Femur (tissue), 1 donor: ENCODE data around the gene ECE1.
"Not testable (repeated sequence)": the region's sequence is repeated elsewhere in the genome, so short reads cannot be mapped to it uniquely, and the experiment has no call there.

Experiments used
- DNase-seq: peaks from one replicate; pipeline ENCODE4 v3.0.0-alpha.2; 2017

The ECE1 gene

DNA sequence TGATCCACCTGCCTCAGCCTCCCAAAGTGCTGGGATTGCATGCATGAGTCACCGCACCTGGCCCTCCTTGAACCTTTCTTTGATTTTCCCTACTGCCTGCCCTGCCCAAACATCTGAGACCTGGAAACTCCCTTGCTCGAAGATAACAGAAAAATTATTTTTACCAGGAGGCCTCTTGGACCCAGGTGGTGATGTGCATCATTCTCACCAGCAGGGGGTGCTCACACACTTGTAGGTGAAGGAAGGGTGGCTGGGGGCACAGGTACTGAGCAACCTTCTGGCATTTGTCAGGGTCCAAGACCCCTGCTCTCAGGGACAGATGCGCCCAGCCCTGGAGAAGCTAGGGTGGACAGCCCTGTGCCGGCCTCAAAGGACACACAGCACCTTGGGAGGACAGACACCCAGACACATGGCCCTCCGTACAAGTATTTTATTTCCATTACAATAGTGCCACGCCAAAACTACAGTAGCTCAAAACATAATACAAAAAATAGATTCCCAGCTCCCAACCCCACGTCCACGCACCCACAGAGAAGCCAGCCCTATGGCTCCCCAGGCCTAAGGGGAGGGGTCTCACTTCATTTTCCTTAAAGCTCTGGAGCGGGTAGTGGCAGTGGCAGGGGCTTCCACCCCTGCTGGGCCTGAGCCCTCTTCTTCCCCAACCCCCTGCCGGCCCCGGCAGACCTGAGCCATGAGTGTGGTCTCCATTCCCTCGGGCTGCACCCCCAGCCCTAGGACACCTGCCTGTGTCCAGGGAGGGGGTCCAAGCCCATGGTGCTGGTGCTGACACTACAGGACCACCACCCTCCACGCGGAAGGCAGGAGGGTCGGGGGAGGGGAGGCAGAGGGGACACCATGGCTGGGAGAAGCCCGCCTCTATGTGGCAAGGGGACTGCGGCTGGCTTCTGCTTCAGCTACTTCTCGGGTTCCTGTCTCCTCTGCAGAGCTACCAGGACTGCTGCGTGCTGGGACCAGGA lies 73.1 kb downstream of the ECE1 start:
- DNase-seq: no peak

DNA sequence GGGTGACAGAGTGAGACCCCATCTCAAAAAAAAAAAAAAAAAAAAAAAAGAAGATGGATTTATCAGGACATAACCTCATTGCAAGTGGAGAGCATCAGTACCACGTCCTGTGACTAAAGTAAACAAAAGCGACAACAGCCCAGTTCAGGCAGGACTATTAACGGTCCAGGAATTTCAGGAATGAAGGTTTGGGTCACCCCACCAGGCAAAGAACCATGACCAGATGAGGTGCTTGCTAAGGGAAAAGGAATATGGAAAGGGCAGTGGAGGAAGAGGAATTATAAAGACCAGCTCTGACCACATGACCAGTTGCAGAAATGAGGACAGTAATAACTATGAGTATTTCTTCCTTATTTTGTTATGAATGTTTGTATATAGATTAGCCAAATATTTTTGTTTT lies 78.1 kb downstream of the ECE1 start:
- no peak for DNase-seq

DNA sequence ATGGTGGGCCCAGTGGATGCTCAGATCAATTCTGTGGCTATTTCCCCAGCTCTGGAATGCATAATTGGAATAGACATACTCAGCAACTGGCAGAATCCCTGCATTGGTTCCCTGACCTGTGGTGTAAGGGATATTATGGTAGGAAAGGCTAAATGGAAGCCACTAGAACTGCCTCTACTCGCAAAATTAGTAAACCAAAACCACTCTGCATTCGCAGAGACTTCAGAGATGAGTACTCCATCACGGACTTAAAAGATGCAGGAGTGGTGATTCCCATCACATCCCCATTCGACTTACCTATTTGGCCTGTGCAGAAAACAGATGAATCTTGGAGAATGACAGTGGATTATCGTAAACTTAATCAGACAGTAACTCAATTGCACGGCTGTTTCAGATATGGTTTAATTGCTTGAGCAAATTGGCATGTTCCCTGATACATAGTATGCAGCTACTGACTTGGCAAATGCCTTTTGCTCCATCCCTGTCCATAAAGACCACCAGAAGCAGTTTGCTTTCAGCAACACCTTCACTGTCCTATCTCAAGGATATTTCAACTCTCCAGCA lies 82.0 kb downstream of the ECE1 start:
- not testable (repeated sequence) for DNase-seq

DNA sequence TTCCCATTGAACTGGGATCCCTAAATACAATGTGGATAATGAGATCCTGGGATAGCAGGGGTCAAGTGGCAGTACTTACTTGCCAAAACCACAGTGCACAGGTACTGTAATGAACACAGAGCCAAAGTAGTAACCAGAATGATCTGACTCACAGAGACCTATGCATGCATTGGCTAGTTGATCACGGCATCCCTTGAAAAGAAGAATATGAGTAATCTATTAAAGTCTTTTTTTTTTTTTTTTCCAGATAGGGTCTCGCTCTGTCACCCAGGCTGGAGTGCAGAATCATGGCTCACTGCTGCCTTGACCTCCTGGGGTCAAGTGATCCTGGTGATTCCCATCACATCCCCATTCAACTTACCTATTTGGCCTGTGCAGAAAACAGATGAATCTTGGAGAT lies 84.1 kb downstream of the ECE1 start:
- DNase-seq: no peak

DNA sequence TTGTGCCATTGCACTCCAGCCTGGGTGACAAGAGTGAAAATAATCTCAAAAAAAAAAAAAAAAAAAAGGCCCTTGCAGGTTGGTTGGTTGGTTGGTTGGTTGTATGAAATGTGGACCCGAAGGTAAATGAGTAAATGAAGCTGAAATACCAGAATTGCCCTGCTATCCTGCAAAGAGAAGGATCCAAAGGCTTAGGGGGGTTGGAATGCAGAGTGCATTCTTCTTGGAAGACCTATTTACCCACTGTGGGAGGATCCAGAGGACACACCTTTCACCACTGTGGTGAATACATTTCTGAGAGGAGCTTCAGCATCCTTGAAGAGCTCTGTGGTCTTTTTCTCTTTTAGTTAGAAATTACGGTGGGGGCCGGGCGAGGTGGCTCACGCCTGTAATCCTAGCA lies 84.8 kb downstream of the ECE1 start:
- no peak for DNase-seq

DNA sequence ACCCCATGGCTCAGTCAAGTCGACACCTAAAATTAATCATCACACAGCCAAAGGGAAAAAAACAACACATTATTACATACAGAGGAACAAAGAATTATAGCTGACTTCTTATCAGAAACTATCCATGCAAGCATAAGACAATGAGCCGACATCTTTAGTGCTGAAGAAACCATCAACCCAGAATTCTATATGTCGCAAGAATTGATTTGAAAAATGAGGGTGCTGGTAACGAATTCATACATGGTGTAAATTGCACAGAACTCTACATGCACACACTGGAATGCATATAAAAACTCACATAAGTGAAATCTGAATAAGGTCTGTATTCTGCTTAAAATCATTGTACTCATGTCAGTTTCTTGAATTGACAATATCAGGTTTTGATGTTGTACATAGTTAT lies 88.6 kb downstream of the ECE1 start:
- DNase-seq: no peak

DNA sequence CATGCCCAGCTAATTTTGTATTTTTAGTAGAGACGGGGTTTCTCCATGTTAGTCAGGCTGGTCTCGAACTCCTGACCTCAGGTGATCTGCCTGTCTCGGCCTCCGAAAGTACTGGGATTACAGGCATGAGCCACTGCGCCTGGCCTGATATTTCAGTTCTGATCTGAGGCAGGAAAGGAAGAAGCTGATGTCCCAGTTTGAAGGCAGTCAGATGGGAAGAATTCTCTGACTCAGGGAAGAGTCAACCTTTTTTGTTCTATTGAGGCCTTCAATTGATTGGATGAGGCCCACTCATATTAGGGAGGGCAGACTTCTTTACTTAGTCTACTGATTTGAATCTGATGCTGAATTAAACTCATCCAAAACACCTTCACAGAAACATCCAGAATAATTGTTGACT lies 89.0 kb downstream of the ECE1 start:
- not testable (repeated sequence) for DNase-seq

DNA sequence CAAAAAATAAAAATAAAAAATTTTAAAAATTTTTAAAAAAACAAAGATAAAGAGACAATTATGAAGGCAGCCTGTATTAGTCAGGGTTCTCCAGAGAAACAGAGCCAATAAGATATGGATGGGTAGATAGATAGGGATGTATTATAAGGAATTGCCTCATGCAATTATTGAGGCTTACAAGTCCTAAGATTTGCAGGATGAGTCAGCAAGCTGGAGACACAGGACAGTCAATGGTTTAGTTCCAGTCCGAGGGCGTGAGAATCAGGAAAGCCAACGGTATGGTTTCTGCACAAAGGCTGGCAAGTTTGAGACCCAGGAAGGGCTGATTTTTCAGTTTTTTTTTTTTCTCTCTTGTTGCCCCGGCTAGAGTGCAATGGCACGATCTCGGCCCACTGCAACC lies 89.5 kb downstream of the ECE1 start:
- DNase-seq: no peak

DNA sequence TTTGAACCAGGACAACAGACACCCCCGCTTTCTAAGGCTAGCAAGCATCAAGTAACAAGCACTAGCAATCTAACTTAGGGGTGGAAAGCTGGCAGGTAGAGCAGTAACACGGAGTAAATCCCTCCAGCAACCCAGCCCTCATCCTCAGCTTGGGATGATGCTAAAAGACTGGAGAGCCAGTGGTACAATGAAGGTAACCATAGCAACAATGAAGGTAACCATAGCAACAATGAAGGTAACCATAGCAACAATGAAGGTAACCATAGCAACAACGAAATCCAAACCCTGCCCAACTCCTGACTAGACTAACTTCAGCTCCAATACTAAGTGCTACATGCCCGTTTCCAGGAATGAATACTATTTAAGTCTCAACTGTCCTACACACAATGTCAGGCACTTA lies 91.3 kb downstream of the ECE1 start:
- no peak for DNase-seq

DNA sequence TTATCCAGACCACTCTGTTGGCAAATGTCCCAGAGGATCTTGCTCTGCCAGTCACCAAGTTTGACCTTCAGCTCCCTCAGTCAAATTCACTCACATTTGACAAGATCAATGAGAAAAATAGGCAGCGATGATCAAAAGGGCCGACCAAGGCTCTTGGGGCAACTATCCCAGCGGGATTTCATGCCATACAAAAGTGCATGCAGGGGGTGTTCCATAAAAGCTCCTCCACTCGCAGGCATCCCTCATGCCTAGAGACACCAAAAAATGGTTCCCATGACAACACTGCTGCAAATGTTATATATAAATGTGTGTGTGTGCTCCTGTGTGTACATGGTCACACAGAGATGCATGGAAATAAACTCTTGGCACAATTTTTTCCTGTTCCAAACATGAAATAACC lies 97.4 kb downstream of the ECE1 start:
- no peak for DNase-seq

DNA sequence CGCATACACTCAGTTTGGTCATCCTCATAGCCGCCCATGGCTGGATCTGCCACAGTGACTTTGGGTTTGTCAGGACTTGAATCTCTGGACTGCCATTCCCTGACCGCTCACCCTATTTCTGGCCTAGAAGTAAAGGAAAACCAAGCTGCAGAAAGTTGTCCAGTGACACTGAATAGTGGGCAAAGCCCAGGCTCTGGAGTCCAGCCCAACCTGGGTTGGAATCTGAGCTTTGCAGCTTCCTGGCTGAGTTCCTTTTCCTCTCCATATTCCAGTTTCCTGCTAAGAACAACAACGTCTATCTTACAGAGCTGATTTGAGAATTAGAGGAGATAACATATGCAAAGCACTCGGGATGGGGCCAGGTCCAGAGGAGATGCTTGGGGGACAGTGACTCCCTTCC lies 98.0 kb downstream of the ECE1 start:
- peak; percentile 39 for DNase-seq

DNA sequence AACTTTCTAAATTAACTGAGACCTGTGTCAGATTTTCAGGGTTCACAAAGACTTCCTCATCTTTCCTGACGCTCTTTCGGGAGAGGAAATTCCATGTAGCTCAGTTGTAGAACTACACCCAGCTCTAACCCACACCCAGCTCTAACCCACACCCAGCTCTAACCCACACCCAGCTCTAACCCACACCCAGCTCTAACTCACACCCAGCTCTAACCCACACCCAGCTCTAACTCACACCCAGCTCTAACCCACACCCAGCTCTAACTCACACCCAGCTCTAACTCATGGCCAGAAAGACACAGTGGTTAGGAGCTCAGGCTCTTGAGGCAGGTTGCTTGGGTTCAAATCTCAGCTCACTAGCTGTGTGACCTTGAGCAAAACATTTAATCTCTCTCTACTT lies 99.5 kb downstream of the ECE1 start:
- DNase-seq: not testable (repeated sequence)

DNA sequence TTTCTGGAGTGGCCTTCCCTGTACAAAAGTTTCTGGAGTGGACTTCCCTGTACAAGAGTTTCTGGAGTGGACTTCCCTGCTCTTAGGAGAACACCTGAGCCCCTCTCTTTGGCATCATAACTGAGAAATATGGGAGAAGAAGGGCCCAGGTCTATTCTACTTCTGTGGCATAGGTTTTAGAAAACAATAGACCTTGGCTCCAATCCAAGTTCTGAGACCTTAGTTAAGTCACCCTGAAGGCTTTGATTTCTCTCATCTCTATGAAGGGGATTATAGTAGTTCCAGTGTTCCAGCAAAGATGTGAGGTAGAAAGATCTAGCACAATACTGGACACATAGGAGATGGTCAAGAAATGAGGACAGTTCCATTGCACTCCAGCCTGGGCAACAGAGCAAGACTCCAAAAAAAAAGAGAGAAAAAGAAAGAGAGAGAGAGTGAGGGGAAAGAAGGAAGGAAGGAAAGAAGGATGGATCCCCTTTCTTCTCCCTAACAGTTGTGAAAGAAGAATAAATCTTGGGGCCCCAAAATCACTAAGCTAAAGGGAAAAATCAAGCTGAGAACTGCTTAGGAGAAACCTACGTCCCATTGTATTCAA lies 100.3 kb downstream of the ECE1 start:
- no peak for DNase-seq

DNA sequence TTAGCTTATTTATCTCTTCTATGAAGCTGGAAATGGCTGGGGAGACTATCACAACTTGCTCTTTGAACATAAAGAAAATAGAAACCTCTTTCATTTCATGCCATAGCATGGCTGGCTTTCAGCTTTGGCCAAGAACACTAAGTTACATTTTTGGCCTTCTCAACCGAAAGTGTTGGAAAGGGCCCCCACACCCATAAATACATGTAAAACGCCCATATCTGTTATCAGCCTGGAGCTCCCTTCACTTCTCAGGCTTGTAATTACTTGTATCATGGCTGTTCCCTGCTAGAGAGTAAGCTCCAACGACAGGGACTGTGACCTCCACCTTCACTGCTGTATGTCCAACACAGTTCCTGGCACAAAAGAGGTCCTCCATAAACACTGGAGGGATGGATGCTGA lies 100.8 kb downstream of the ECE1 start:
- no peak for DNase-seq

DNA sequence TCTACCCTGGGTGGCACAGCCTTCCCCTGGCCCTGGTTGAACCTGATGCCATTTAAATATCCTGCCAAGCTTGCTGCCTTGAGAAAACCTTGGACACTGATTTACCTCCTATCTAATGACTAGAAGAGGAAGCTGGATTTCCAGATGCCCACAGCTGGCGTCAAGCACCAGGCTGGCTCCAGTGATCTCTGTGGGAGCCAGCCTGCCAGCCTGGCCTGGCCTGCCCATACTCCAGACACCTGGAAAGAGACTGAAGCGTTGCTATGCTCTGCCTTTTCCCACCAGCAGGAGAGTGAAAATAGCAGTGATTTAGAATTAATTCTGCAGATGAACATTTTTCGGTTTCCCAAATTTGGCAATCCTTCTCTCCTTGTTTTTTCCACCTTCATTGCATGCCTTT lies 102.0 kb downstream of the ECE1 start:
- DNase-seq: no peak

DNA sequence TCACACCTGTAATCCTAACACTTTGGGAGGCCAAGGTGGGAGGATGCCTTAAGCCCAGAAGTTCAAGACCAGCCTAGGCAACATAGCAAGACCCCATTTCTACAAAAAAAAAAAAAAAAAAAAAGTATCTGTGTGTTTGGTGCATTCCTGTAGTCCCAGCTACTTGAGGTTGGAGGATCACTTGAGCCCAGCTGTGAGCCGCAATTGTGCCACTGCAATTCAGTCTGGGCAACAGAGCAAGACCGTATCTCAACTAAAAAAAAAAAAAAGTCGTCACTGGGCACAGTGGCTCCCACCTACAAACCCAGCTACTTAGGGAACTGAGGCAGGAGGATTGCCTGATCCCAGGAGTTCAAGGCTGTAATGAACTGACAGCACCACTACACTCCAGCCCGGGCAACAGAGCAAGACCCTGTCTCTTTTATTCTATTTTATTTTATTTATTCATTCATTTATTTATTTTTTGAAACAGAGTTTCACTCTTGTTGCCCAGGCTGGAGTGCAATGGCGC lies 105.0 kb downstream of the ECE1 start:
- no peak for DNase-seq

DNA sequence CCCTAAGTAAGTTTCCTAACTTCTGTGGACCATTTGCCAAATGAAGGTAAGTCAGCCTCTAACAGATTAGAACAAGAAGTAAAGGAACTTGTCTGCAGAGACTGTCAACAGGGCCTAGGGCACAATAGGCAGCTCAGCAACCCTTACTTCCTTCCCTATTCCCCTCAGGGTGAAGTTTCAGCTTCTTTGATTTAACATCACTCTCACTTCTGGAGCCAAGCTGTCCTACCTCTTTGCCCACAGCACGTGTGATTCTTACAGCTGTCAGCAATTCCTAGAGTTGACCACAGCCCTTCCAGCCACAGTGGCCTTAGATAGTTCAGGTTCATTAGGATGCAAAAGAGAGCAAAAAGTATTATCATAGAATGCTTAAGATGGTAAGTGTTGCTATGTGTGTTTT lies 106.0 kb downstream of the ECE1 start:
- DNase-seq: no peak

DNA sequence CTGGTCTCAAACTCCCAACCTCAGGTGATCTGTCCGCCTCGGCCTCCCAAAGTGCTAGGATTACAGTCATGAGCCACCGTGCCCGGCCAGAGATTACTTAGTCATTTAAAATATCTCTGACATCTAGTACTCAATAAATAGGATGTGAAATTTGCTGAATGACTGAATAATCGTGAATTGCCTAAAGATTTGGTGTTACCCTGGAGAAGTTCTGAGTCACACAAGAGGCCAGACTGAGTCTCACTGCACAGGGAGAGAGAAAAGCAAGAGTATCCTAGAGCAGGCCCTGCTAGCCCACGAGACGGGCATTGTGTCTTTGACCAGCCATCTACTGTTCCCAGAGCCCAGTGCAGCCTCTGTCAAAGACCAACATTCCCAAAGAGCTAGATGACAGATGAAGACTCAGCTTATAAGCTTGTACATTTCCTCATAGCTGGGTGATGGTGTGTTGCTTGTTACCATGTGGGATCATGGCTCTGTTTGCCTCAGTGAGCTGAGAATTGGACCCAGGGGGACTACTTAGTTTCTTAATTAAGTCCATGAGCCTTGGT lies 108.0 kb downstream of the ECE1 start:
- DNase-seq: no peak

DNA sequence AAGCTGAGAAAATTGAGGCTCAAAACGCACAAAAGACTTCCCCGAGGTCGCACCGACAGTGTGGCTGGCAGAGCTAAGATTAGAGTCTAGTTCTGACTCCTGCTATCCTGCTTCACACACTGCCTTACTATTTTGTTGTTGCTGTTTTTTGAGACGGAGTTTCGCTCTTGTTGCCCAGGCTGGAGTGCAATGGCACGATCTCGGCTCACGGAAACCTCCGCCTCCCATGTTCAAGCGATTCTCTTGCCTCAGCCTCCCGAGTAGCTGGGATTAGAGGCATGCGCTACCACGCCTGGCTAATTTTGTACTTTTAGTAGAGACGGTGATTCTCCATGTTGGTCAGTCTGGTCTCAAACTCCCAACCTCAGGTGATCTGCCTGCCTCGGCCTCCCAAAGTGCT lies 112.0 kb downstream of the ECE1 start:
- DNase-seq: not testable (repeated sequence)

DNA sequence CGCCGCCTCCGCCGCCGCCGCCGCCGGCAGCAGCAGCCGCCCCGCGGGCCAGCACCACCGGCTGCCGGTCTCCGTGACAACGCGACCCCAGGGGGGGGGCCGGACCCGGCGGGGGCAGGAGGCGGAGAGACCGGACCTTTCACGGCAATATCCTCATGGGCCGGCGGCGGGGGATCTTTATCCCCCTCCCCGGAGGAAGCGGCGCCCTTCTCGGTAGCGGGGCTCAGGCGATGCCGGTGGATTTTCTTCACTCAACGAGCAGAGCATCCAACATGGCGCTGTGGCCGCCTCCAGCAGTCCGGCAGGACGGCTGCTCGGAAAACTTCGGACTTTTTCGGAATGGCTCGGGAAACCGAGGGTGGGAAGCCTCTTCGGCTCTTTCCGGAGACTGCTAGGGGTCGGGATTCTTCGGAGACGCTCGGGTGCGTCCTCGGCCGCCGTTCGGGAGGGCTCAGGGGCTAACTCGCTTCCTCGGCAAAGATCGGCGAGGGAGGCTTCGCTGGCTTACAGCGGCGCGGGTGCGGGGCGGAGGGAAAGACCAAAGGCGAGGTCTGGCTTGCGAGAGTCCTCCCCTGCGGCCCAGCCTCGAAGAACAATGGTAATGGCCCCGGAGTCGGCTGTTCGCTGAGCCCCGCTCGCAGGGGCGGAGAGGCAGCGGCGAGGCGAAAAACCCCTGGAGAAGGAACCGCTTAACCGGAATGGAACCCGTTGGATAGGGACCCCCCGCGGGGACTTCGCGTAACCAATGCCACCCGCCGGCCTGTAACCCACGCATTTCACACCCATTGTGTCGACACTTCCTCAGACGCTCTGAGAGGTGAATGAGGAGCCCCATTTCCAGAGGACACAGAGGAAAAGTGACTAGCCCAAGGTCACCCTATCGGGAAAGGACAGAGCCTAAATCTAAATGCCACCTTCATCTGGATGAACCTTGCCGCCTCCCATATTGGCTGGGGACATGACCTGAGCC lies 113.4 kb downstream of the ECE1 start, which contains the start of gene EIF4G3:
EIF4G3 (minus strand) TSS at position 312 of the 970 bp plus-strand sequence. CDS start 174,155 bp downstream, outside the sequence.
- DNase-seq: peak; percentile 100

DNA sequence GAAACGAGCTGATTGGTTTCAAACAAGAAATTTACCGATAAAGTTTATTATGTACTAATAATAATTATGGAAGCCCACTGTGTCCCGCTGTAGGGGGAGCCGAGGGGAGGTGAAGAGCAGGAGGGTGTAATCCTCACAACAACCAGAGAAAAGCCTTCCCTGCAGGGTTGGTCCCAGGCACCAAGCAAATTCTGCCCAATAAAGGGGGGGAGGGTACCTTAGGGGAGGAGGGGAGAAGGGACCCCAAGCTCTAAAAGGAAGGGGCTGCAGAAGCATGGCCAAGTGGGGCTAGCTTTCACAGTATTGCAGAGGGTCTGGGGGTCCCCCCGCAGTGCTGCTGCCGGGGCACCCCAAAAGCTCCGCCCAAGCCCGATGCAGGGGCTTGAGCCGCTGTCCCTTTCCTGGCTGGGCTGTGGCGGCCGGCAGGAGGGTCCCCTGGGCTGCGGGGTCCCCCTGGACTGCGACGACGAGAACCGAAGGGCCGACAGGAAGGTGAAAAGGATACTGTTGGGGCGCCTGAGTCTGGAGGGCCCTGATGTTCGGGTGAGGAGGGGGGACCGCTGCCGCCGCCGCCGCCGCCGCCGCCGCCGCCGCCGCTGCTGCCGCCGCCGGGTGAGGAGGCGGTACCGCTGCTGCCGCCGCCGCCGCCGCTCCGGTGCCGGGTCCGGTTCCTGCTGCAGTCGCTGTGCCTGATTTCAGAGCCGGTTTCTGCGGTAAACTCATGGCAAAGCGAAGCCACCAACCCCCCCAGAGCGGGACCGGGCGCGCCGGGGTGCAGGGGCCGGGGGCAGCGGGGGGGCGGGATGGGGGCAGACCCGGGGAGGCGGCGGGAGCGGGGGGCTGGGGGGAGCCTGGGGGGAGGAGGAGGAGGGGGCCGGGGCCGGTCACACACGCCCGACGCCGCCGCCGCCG lies 114.3 kb downstream of the ECE1 start:
- peak; percentile 59 for DNase-seq
